OCI-LY7 (cell line): Measurements from ENCODE around the gene SCARB1. TPM values are rescaled to one million over a fixed set of nuclear protein-coding genes. Genes with fewer than 3 reads are reported as not detected.

Experiments used
- BruUV-seq: library from RNA; stranded (reverse); fragments of 400-500 nt; replicated peaks from 2 replicates; lab custom pipeline; 2021; lab: Mats Ljungman, UMichigan
- CTCF ChIA-PET: fragments of 300-600 bp; sonication (Branson Sonifier 250); formaldehyde crosslinking; loops from one replicate; lab custom pipeline; 2022; ENCODE audit warnings: antibody characterized with exemption; ENCODE audit not compliant: unreplicated experiment; lab: Charles Lee
- POLR2A ChIA-PET: fragments of 300-600 bp; sonication (Branson Sonifier 250); formaldehyde crosslinking; loops from one replicate; lab custom pipeline; 2022; ENCODE audit warnings: antibody characterized with exemption; lab: Charles Lee
- DNase-seq: peaks from one replicate; pipeline ENCODE4 v3.0.0-alpha.2; 2015; ENCODE audit warnings: low spot score
- H2AFZ ChIP-seq: fragments of 200-600 bp; sonication (generic), shearing (Covaris generic); 2 replicates; pipeline ENCODE4 v1.6.1; 2014; ENCODE audit warnings: mild to moderate bottlenecking, antibody characterized with exemption, low read length, moderate library complexity
- H3K27ac ChIP-seq: fragments of 200-600 bp; sonication (generic); 2 replicates; pipeline ENCODE4 v1.5.1; 2014; ENCODE audit warnings: mixed run types, low read depth, mild to moderate bottlenecking, moderate library complexity, low read length, inconsistent platforms; ENCODE audit not compliant: poor library complexity, severe bottlenecking
- H3K36me3 ChIP-seq: fragments of 200-600 bp; sonication (generic); 2 replicates; pipeline ENCODE4 v1.6.1; 2014; ENCODE audit warnings: mild to moderate bottlenecking, antibody characterized with exemption, low read length, moderate library complexity, mixed read lengths; ENCODE audit not compliant: insufficient read depth
- H3K4me1 ChIP-seq: fragments of 200-600 bp; sonication (generic); 2 replicates; pipeline ENCODE4 v1.5.1; 2014; ENCODE audit warnings: mild to moderate bottlenecking, low read length; ENCODE audit not compliant: insufficient read depth, poor library complexity, severe bottlenecking
- H3K4me2 ChIP-seq: fragments of 200-600 bp; sonication (generic); 2 replicates; pipeline ENCODE4 v1.6.1; 2014; ENCODE audit warnings: mild to moderate bottlenecking, low read length
- H3K4me3 ChIP-seq: fragments of 200-600 bp; sonication (generic); 2 replicates; pipeline ENCODE4 v1.5.1; 2014; ENCODE audit warnings: mild to moderate bottlenecking, low read depth, low read length; ENCODE audit not compliant: poor library complexity, severe bottlenecking
- H3K79me2 ChIP-seq: fragments of 200-600 bp; sonication (generic); 2 replicates; pipeline ENCODE4 v1.6.1; 2016; ENCODE audit warnings: low read depth, mild to moderate bottlenecking, low read length, moderate library complexity, mixed read lengths; ENCODE audit not compliant: insufficient read depth
- H3K9me2 ChIP-seq: fragments of 200-600 bp; sonication (generic); 2 replicates; pipeline ENCODE4 v1.6.1; 2016; ENCODE audit warnings: mild to moderate bottlenecking, low read length, mixed read lengths; ENCODE audit not compliant: insufficient read depth
- H3K9me3 ChIP-seq: fragments of 200-600 bp; sonication (generic); 2 replicates; pipeline ENCODE4 v1.6.1; 2014; ENCODE audit warnings: mild to moderate bottlenecking, mixed run types, low read length, mixed read lengths
- H4K20me1 ChIP-seq: fragments of 200-600 bp; sonication (generic); 2 replicates; pipeline ENCODE4 v1.6.1; 2014; ENCODE audit warnings: mild to moderate bottlenecking, antibody characterized with exemption, low read length, moderate library complexity, mixed read lengths; ENCODE audit not compliant: insufficient read depth
- CTCF ChIP-seq: fragments of 200-600 bp; sonication (generic); conservative IDR thresholded peaks from 2 replicates; pipeline ENCODE4 v1.5.1; 2014; ENCODE audit warnings: mild to moderate bottlenecking, antibody characterized with exemption, low read length, moderate library complexity, mixed read lengths
- EZH2phosphoT487 ChIP-seq: fragments of 200-600 bp; sonication (generic); IDR thresholded peaks from 2 replicates; pipeline ENCODE4 v1.6.1; 2018; ENCODE audit warnings: low read depth, borderline replicate concordance, mild to moderate bottlenecking, mixed run types, antibody characterized with exemption, low read length, moderate library complexity, mixed read lengths
- intact Hi-C: fragments of 100-400 bp; cut with micrococcal nuclease; formaldehyde crosslinking; loops from one replicate; pipeline ENCODE4 v1.10.0; 2022; ENCODE audit not compliant: unreplicated experiment
- total RNA-seq, 2 experiments: library from RNA; depleted of rRNA in 1 of 2; stranded (reverse); fragments of >200 nt in 1 of 2; shearing (Covaris generic) in 1 of 2; gene quantifications; 2 replicates each; pipeline ENCODE4 v1.2.3, GENCODE V29; 2014 to 2022

SCARB1 gene
- total RNA-seq, 2 experiments from 2014 or later, result 42.9 to 112 TPM

GRCh38 chr12:124866883-124867400, 3.3 kb upstream of the SCARB1 start:
- BruUV-seq, result no TSS peak
- CTCF ChIA-PET, result interaction anchor here (0.6 to 0.8 kb wide), 2 partner anchors 13 to 33 kb away, joined by 3 to 4 read pairs; no protein-coding TSS in a partner anchor
- Histone ChIP-seq H3K4me2 (no peak overlapping the region), H2AFZ (peak overlapping the region; percentile 28; the same call in 1 of the 2 replicates), H3K79me2 (peaks cover 15% of the 10 kb centered on the region; the same call in 1 of the 2 replicates), H3K4me3 (no peak overlapping the region), H3K27ac (no peak overlapping the region), H3K36me3 (peaks cover 2% of the 10 kb centered on the region; the same call in 1 of the 2 replicates), H3K4me1 (peaks cover 31% of the 10 kb centered on the region), H3K9me3 (no peaks in the 10 kb centered on the region), H3K9me2 (no peaks in the 10 kb centered on the region), H4K20me1 (no peaks in the 10 kb centered on the region)
- no peak for TF ChIP-seq CTCF
- intact Hi-C loops, result no loop called here
- POLR2A ChIA-PET, result interaction anchor here (0.6 to 1.1 kb wide), 4 partner anchors 13 to 35 kb away, joined by 3 to 5 read pairs (median 4); no protein-coding TSS in a partner anchor
- no peak for DNase-seq

- H3K27ac ChIP-seq, result no peak overlapping the region
- ChIA-PET CTCF (interaction anchor here (0.6 to 0.8 kb wide), 2 partner anchors 13 to 33 kb away, joined by 3 to 4 read pairs; no protein-coding TSS in a partner anchor), POLR2A (interaction anchor here (0.6 to 1.1 kb wide), 5 partner anchors 14 to 54 kb away, joined by 3 to 5 read pairs (median 3); no protein-coding TSS in a partner anchor)
- H3K79me2 ChIP-seq, result peaks cover 17% of the 10 kb centered on the region; the same call in 1 of the 2 replicates
- no peaks in the 10 kb centered on the region for H3K9me3 ChIP-seq
- no TSS peak for BruUV-seq
- H3K36me3 ChIP-seq, result peaks cover 8% of the 10 kb centered on the region; the same call in 1 of the 2 replicates
- H3K4me1 ChIP-seq, result peaks cover 37% of the 10 kb centered on the region
- H3K4me2 ChIP-seq, result no peak overlapping the region
- H4K20me1 ChIP-seq, result no peaks in the 10 kb centered on the region
- TF ChIP-seq EZH2phosphoT487, result no peak
- no peak for TF ChIP-seq CTCF
- intact Hi-C loops, result no loop called here
- DNase-seq, result no peak
- H3K9me2 ChIP-seq, result no peaks in the 10 kb centered on the region
- H2AFZ ChIP-seq, result no peak overlapping the region
- H3K4me3 ChIP-seq, result no peak overlapping the region
Measured at GRCh38 chr12:124866195-124866882, 2.7 kb upstream of the SCARB1 start.
